ENCODE data around the gene EPHA4. TPM values are rescaled to one million over a fixed set of nuclear protein-coding genes. Genes with fewer than 3 reads are reported as not detected.

EPHA4 gene
- total RNA-seq, 2 experiments from 2014 or later = 0.23 TPM; not detected in 1

DNA sequence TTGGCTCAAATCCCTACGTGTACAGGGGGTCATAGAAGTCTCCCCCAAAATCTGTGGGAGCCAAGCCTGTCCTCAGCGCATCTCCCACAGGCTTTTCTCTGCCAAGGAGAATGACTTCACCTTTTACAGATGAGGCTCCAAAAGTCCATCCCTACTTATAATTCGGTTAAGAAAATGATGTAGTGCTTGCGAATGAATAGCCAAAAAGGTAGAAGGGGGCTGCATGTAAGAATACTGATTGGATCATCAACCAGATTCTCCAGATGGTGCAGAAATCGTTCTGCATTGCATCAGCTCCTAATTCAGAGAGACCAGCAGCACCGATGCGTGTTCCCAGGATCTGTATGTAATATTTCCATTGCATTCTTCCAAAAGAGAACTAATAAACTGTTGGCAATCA is 91.9 kb downstream of the EPHA4 start:
- CTCF ChIA-PET (ENCODE audit: unreplicated experiment) = no interaction called here
- intact Hi-C loops (cut with micrococcal nuclease; ENCODE audit: unreplicated experiment) = no loop called here
- Histone ChIP-seq H3K79me2 (ENCODE audit: insufficient read depth, low read depth, low read length) (no peaks in the 10 kb centered on the region), H3K9me2 (ENCODE audit: insufficient read depth, low read length) (no peaks in the 10 kb centered on the region), H3K4me3 (ENCODE audit: low read depth, low read length, poor library complexity, severe bottlenecking) (no peak overlapping the region), H3K36me3 (ENCODE audit: insufficient read depth, low read length) (no peaks in the 10 kb centered on the region), H2AFZ (ENCODE audit: low read length) (no peak overlapping the region), H3K9me3 (ENCODE audit: low read length) (no peaks in the 10 kb centered on the region), H3K4me1 (ENCODE audit: insufficient read depth, low read length, poor library complexity, severe bottlenecking) (no peaks in the 10 kb centered on the region), H3K27ac (ENCODE audit: low read depth, low read length, poor library complexity, severe bottlenecking) (no peak overlapping the region), H3K4me2 (ENCODE audit: low read length) (no peak overlapping the region), H4K20me1 (ENCODE audit: insufficient read depth, low read length) (no peaks in the 10 kb centered on the region)
- POLR2A ChIA-PET = interaction anchor here (0.6 to 1.0 kb wide), 2 partner anchors 156 to 996 kb away, joined by 3 to 4 read pairs; no protein-coding TSS in a partner anchor
- no TSS peak for BruUV-seq (replicated peaks)
- DNase-seq (ENCODE audit: low spot score) = no peak
- TF ChIP-seq, protein P1, sequence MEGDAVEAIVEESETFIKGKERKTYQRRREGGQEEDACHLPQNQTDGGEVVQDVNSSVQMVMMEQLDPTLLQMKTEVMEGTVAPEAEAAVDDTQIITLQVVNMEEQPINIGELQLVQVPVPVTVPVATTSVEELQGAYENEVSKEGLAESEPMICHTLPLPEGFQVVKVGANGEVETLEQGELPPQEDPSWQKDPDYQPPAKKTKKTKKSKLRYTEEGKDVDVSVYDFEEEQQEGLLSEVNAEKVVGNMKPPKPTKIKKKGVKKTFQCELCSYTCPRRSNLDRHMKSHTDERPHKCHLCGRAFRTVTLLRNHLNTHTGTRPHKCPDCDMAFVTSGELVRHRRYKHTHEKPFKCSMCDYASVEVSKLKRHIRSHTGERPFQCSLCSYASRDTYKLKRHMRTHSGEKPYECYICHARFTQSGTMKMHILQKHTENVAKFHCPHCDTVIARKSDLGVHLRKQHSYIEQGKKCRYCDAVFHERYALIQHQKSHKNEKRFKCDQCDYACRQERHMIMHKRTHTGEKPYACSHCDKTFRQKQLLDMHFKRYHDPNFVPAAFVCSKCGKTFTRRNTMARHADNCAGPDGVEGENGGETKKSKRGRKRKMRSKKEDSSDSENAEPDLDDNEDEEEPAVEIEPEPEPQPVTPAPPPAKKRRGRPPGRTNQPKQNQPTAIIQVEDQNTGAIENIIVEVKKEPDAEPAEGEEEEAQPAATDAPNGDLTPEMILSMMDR (conservative IDR thresholded peaks at IDR 0.05; ENCODE audit: low read length) = no peak
- no peak for TF ChIP-seq EZH2phosphoT487 (IDR thresholded peaks at IDR 0.05; ENCODE audit: borderline replicate concordance, low read depth, low read length)

DNA sequence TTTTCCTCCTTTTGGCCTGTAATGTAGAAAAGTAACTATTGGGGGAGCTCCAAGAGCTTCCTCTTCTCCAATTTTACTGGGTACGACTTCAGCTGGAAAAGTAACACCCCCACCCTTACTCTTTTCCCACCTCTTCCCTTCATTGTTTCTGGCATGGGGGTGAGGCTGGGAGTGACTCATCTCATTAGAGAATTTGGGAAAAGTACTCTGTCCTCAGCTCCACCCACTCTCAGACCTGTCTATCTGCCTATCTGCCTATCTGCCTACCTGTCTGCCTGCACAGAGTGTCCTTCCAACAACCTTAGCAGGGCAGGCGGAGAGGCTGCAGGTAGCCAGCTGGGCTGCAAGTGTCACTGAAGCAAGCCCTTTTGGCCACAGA is 93.6 kb downstream of the EPHA4 start:
- Histone ChIP-seq H3K9me3 (ENCODE audit: low read length) (no peaks in the 10 kb centered on the region), H3K4me1 (ENCODE audit: insufficient read depth, low read length, poor library complexity, severe bottlenecking) (no peaks in the 10 kb centered on the region), H3K79me2 (ENCODE audit: insufficient read depth, low read depth, low read length) (no peaks in the 10 kb centered on the region), H3K4me2 (ENCODE audit: low read length) (no peak overlapping the region), H3K36me3 (ENCODE audit: insufficient read depth, low read length) (no peaks in the 10 kb centered on the region), H4K20me1 (ENCODE audit: insufficient read depth, low read length) (no peaks in the 10 kb centered on the region), H3K4me3 (ENCODE audit: low read depth, low read length, poor library complexity, severe bottlenecking) (no peak overlapping the region), H3K27ac (ENCODE audit: low read depth, low read length, poor library complexity, severe bottlenecking) (no peak overlapping the region), H2AFZ (ENCODE audit: low read length) (no peak overlapping the region), H3K9me2 (ENCODE audit: insufficient read depth, low read length) (no peaks in the 10 kb centered on the region)
- intact Hi-C loops (cut with micrococcal nuclease; ENCODE audit: unreplicated experiment) = no loop called here
- no peak for TF ChIP-seq EZH2phosphoT487 (IDR thresholded peaks at IDR 0.05; ENCODE audit: borderline replicate concordance, low read depth, low read length)
- TF ChIP-seq, protein P1 (conservative IDR thresholded peaks at IDR 0.05; ENCODE audit: low read length) = no peak
- ChIA-PET CTCF (ENCODE audit: unreplicated experiment) (no interaction called here), POLR2A (interaction anchor here (0.8 to 1.1 kb wide), 3 partner anchors 11 to 82 kb away, joined by 3 to 4 read pairs (median 3); no protein-coding TSS in a partner anchor)
- no peak for DNase-seq (ENCODE audit: low spot score)
- no TSS peak for BruUV-seq (replicated peaks)

DNA sequence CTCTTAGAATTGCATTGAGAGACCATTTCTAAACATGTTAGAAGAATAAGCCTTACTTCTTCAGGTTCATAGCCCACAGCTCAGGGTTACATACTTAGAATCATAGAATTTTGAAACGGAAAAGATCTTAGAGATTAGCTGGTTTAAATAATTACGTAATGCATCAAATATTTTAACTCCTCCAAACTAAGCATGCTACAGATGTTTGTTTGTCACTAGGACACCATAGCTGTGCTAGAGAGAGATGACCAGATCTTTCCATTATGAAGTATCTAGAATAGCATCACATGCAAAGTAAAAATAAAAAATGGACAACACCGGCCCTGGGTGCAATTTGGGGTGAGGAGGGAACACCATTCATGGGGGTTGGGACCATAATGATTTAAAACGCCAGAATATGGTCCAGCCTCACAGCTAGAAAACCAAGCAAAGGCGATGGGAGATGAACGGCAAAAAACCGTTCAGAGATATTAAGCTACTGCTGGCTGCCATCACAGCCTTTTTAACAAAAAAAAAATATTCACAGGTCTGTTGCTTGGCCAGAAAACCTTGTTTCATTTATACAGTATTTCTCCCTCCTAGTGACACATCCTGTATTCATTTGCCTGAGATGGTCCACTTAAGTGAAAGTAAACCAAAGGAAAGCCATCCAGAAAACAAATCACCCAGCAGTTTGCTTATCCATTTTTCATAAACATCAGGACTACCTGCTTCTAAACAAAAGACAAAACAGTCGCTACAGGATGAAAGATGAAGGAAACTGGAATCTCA is 94.2 kb downstream of the EPHA4 start:
- ChIA-PET POLR2A (interaction anchor here (1.0 to 1.4 kb wide), 3 partner anchors 10 to 32 kb away, joined by 3 to 4 read pairs (median 3); no protein-coding TSS in a partner anchor), CTCF (ENCODE audit: unreplicated experiment) (no interaction called here)
- Histone ChIP-seq H3K79me2 (ENCODE audit: insufficient read depth, low read depth, low read length) (no peaks in the 10 kb centered on the region), H4K20me1 (ENCODE audit: insufficient read depth, low read length) (no peaks in the 10 kb centered on the region), H3K9me3 (ENCODE audit: low read length) (no peaks in the 10 kb centered on the region), H3K9me2 (ENCODE audit: insufficient read depth, low read length) (no peaks in the 10 kb centered on the region), H3K36me3 (ENCODE audit: insufficient read depth, low read length) (no peaks in the 10 kb centered on the region), H3K4me2 (ENCODE audit: low read length) (no peak overlapping the region), H3K4me1 (ENCODE audit: insufficient read depth, low read length, poor library complexity, severe bottlenecking) (no peaks in the 10 kb centered on the region), H3K4me3 (ENCODE audit: low read depth, low read length, poor library complexity, severe bottlenecking) (no peak overlapping the region), H2AFZ (ENCODE audit: low read length) (no peak overlapping the region), H3K27ac (ENCODE audit: low read depth, low read length, poor library complexity, severe bottlenecking) (no peak overlapping the region)
- no TSS peak for BruUV-seq (replicated peaks)
- no peak for DNase-seq (ENCODE audit: low spot score)
- TF ChIP-seq, protein P1 (conservative IDR thresholded peaks at IDR 0.05; ENCODE audit: low read length) = no peak
- TF ChIP-seq EZH2phosphoT487 (IDR thresholded peaks at IDR 0.05; ENCODE audit: borderline replicate concordance, low read depth, low read length) = no peak
- intact Hi-C loops (cut with micrococcal nuclease; ENCODE audit: unreplicated experiment) = no loop called here
